Activated naive CD4-positive, alpha-beta T cell treated with anti-CD3 and anti-CD28 coated beads for 36 hours (primary cell): Measurements from ENCODE around the gene EIF5A. TPM values are rescaled to one million over a fixed set of nuclear protein-coding genes. Genes with fewer than 3 reads are reported as not detected.
A peak's percentile ranks its signal among the peaks of the same experiment; 100 is the strongest.

ENCODE experiments used
- CTCF ChIA-PET: fragments of 350-600 bp; sonication (Branson Sonifier 250); formaldehyde crosslinking; loops from one replicate; lab custom pipeline; 2021; ENCODE audit warnings: antibody characterized with exemption; lab: Charles Lee
- DNase-seq: peaks from one replicate; pipeline ENCODE4 v3.0.0-alpha.2; 2020
- H3K27ac Mint-ChIP-seq: one replicate; pipeline ENCODE4 v1.8.0; 2021; ENCODE audit warnings: mild to moderate bottlenecking, mixed read lengths
- H3K27me3 Mint-ChIP-seq: one replicate; pipeline ENCODE4 v1.8.0; 2021; ENCODE audit warnings: low read depth, mixed read lengths
- H3K36me3 Mint-ChIP-seq: one replicate; pipeline ENCODE4 v1.8.0; 2021; ENCODE audit warnings: low read depth, mixed read lengths
- H3K4me1 Mint-ChIP-seq: one replicate; pipeline ENCODE4 v1.8.0; 2021; ENCODE audit warnings: low read depth, mixed read lengths
- H3K4me3 Mint-ChIP-seq: one replicate; pipeline ENCODE4 v1.8.0; 2021; ENCODE audit warnings: mild to moderate bottlenecking, moderate library complexity, mixed read lengths
- H3K9me3 Mint-ChIP-seq: one replicate; pipeline ENCODE4 v1.8.0; 2021; ENCODE audit warnings: mixed read lengths
- intact Hi-C: fragments of 100-400 bp; cut with micrococcal nuclease; formaldehyde crosslinking; loops from one replicate; pipeline ENCODE4 v1.15.1; 2023
- total RNA-seq, 2 experiments: library from RNA; stranded (reverse); gene quantifications; one replicate each; pipeline ENCODE4 v1.2.3, GENCODE V29; 2021

Gene EIF5A
- total RNA-seq, 2 experiments from 2014 or later, result 757 to 792 TPM

- peaks cover 17% of the 10 kb centered on the region for H3K27me3 Mint-ChIP-seq
- CTCF ChIA-PET, result no interaction called here
- no peak for DNase-seq
- no peak overlapping the region for H3K27ac Mint-ChIP-seq
- H3K4me3 Mint-ChIP-seq, result no peak overlapping the region
- no peaks in the 10 kb centered on the region for H3K9me3 Mint-ChIP-seq
- H3K4me1 Mint-ChIP-seq, result peaks cover 9% of the 10 kb centered on the region
- intact Hi-C loops, result no loop called here
- H3K36me3 Mint-ChIP-seq, result no peaks in the 10 kb centered on the region
These were observed 16.7 kb upstream of the EIF5A start for GRCh38 chr17:7290685-7291084.

- CTCF ChIA-PET, result interaction anchor here (0.6 to 0.7 kb wide), 2 partner anchors 58 to 228 kb away, joined by 3 to 10 read pairs; no protein-coding TSS in a partner anchor
- Mint-ChIP-seq H3K9me3 (no peaks in the 10 kb centered on the region), H3K4me3 (no peak overlapping the region), H3K27ac (no peak overlapping the region), H3K27me3 (peaks cover 24% of the 10 kb centered on the region), H3K36me3 (no peaks in the 10 kb centered on the region), H3K4me1 (peaks cover 19% of the 10 kb centered on the region)
- intact Hi-C loops, result no loop called here
- DNase-seq, result no peak
These were observed 15.2 kb upstream of the EIF5A start for GRCh38 chr17:7292194-7292593.

- Mint-ChIP-seq H3K27ac (no peak overlapping the region), H3K27me3 (peaks cover 24% of the 10 kb centered on the region), H3K36me3 (no peaks in the 10 kb centered on the region), H3K4me3 (no peak overlapping the region), H3K4me1 (peaks cover 19% of the 10 kb centered on the region), H3K9me3 (no peaks in the 10 kb centered on the region)
- DNase-seq, result no peak
- intact Hi-C loops, result no loop called here
- CTCF ChIA-PET, result interaction anchor here (0.7 to 1.8 kb wide), 3 partner anchors 8 to 57 kb away, joined by 3 to 10 read pairs (median 4); partner anchors contain the start of gene SLC2A4
These were observed 14.7 kb upstream of the EIF5A start for GRCh38 chr17:7292729-7293128.

- peaks cover 24% of the 10 kb centered on the region for H3K27me3 Mint-ChIP-seq
- peaks cover 19% of the 10 kb centered on the region for H3K4me1 Mint-ChIP-seq
- no peaks in the 10 kb centered on the region for H3K9me3 Mint-ChIP-seq
- intact Hi-C loops, result no loop called here
- H3K4me3 Mint-ChIP-seq, result peak overlapping the region; percentile 27
- DNase-seq, result no peak
- H3K27ac Mint-ChIP-seq, result no peak overlapping the region
- H3K36me3 Mint-ChIP-seq, result no peaks in the 10 kb centered on the region
- CTCF ChIA-PET, result interaction anchor here (1.0 to 1.8 kb wide), 3 partner anchors 9 to 73 kb away, joined by 3 to 4 read pairs (median 3); partner anchors contain the start of gene SLC2A4
These were observed 14.3 kb upstream of the EIF5A start for GRCh38 chr17:7293159-7293558.

- intact Hi-C loops, result loop anchor here (1.0 kb wide), 1 partner anchor 13 kb away; the partner anchor contains the start of gene EIF5A
- Mint-ChIP-seq H3K9me3 (no peaks in the 10 kb centered on the region), H3K27me3 (peaks cover 24% of the 10 kb centered on the region), H3K36me3 (no peaks in the 10 kb centered on the region), H3K4me1 (peaks cover 19% of the 10 kb centered on the region), H3K4me3 (peak overlapping the region; percentile 70), H3K27ac (no peak overlapping the region)
- no peak for DNase-seq
- CTCF ChIA-PET, result interaction anchor here (1.0 to 1.8 kb wide), 3 partner anchors 10 to 74 kb away, joined by 3 to 4 read pairs (median 3); partner anchors contain the start of gene SLC2A4
These were observed 13.4 kb upstream of the EIF5A start for GRCh38 chr17:7293816-7294613.

GRCh38 chr17:7294614-7295153, 12.7 kb upstream of the EIF5A start, which contains the start of gene YBX2:
TSS of gene YBX2 (minus strand) at chr17:7294639. CDS start at chr17:7294500, 139 bp downstream.
- Mint-ChIP-seq H3K27ac (no peak within 1 kb of the TSS), H3K4me1 (peaks cover 19% of the 10 kb centered on the region), H3K9me3 (no peaks in the 10 kb centered on the region), H3K27me3 (peaks cover 24% of the 10 kb centered on the region), H3K4me3 (peak within 1 kb of the TSS; percentile 70), H3K36me3 (no peaks in the 10 kb centered on the region)
- intact Hi-C loops, result loop anchor here (1.0 kb wide), 1 partner anchor 13 kb away; the partner anchor contains the start of gene EIF5A
- DNase-seq, result peak; percentile 80
- CTCF ChIA-PET, result no interaction called here

- CTCF ChIA-PET, result interaction anchor here (0.6 to 4.1 kb wide), 13 partner anchors 10 to 162 kb away, joined by 3 to 45 read pairs (median 9); partner anchors contain the start of genes ACAP1, PHF23 and SLC2A4
- intact Hi-C loops, result loop anchor here (1.0 to 2.0 kb wide), 3 partner anchors 15 to 249 kb away; no protein-coding TSS in a partner anchor
- Mint-ChIP-seq H3K4me3 (peak overlapping the region; percentile 70), H3K36me3 (no peaks in the 10 kb centered on the region), H3K4me1 (peaks cover 19% of the 10 kb centered on the region), H3K27ac (no peak overlapping the region), H3K9me3 (no peaks in the 10 kb centered on the region), H3K27me3 (peaks cover 24% of the 10 kb centered on the region)
- no peak for DNase-seq
These were observed 11.9 kb upstream of the EIF5A start for GRCh38 chr17:7295230-7296180.

- CTCF ChIA-PET, result interaction anchor here (0.6 to 4.1 kb wide), 22 partner anchors 8 to 408 kb away, joined by 3 to 45 read pairs (median 6); partner anchors contain the start of genes ACAP1, DLG4, EFNB3 and PHF23
- Mint-ChIP-seq H3K27ac (no peak overlapping the region), H3K4me3 (peak overlapping the region; percentile 32), H3K36me3 (no peaks in the 10 kb centered on the region), H3K4me1 (peaks cover 19% of the 10 kb centered on the region), H3K27me3 (peaks cover 24% of the 10 kb centered on the region), H3K9me3 (no peaks in the 10 kb centered on the region)
- intact Hi-C loops, result loop anchor here (1.0 to 2.0 kb wide), 3 partner anchors 16 to 250 kb away; no protein-coding TSS in a partner anchor
- DNase-seq, result peak; percentile 72
These were observed 11.1 kb upstream of the EIF5A start for GRCh38 chr17:7296189-7296861.

- no peaks in the 10 kb centered on the region for H3K9me3 Mint-ChIP-seq
- peaks cover 8% of the 10 kb centered on the region for H3K4me1 Mint-ChIP-seq
- peaks cover 13% of the 10 kb centered on the region for H3K36me3 Mint-ChIP-seq
- no peak for DNase-seq
- H3K4me3 Mint-ChIP-seq, result no peak overlapping the region
- no peaks in the 10 kb centered on the region for H3K27me3 Mint-ChIP-seq
- intact Hi-C loops, result no loop called here
- CTCF ChIA-PET, result interaction anchor here (0.9 to 2.5 kb wide), 2 partner anchors 8 to 259 kb away, joined by 3 to 13 read pairs; no protein-coding TSS in a partner anchor
- H3K27ac Mint-ChIP-seq, result no peak overlapping the region
These were observed 3.2 kb upstream of the EIF5A start for GRCh38 chr17:7304179-7304578.

- Mint-ChIP-seq H3K36me3 (peaks cover 48% of the 10 kb centered on the region), H3K4me1 (peaks cover 44% of the 10 kb centered on the region), H3K27ac (peak overlapping the region; percentile 96), H3K27me3 (no peaks in the 10 kb centered on the region), H3K9me3 (no peaks in the 10 kb centered on the region), H3K4me3 (peak overlapping the region; percentile 86)
- peak; percentile 56 for DNase-seq
- CTCF ChIA-PET, result interaction anchor here (0.9 kb wide), 1 partner anchor 29 kb away, joined by 4 read pairs; the partner anchor contains the start of gene ACAP1
- intact Hi-C loops, result loop anchor here (1.0 to 5.0 kb wide), 19 partner anchors 7 to 579 kb away; partner anchors contain the start of genes ACAP1, CYB5D1, DVL2 and ELP5
These were observed 527 bp downstream of the EIF5A start for GRCh38 chr17:7307686-7308624.
